HG03571 (cell line): Measurements from ENCODE around the gene OBSCN.

Source experiments
- ATAC-seq: cut with Tn5 transposase; IDR thresholded peaks from one replicate; pipeline ENCODE4 v1.9.1; 2021; ENCODE audit not compliant: unreplicated experiment

The OBSCN gene

GRCh38 chr1:228304225-228304624, 96.4 kb downstream of the OBSCN start:
- ATAC-seq = no peak

GRCh38 chr1:228304766-228305395, 97.0 kb downstream of the OBSCN start:
- ATAC-seq = no peak

GRCh38 chr1:228305721-228306152, 97.9 kb downstream of the OBSCN start:
- ATAC-seq = no peak

GRCh38 chr1:228306275-228307217, 98.7 kb downstream of the OBSCN start:
- no peak for ATAC-seq

- ATAC-seq = no peak
These were observed 99.6 kb downstream of the OBSCN start for GRCh38 chr1:228307218-228308023.

GRCh38 chr1:228308085-228308601, 100.3 kb downstream of the OBSCN start:
- ATAC-seq = no peak

GRCh38 chr1:228308628-228309325, 100.9 kb downstream of the OBSCN start:
- no peak for ATAC-seq

- no peak for ATAC-seq
These were observed 101.7 kb downstream of the OBSCN start for GRCh38 chr1:228309326-228310067.

GRCh38 chr1:228310162-228310792, 102.4 kb downstream of the OBSCN start:
- ATAC-seq = no peak

GRCh38 chr1:228311091-228311490, 103.2 kb downstream of the OBSCN start:
- no peak for ATAC-seq

GRCh38 chr1:228312136-228312764, 104.4 kb downstream of the OBSCN start:
- ATAC-seq = no peak

GRCh38 chr1:228313536-228314277, 105.9 kb downstream of the OBSCN start:
- no peak for ATAC-seq

- ATAC-seq = no peak
These were observed 106.4 kb downstream of the OBSCN start for GRCh38 chr1:228314315-228314657.

GRCh38 chr1:228314658-228315483, 107.0 kb downstream of the OBSCN start:
- no peak for ATAC-seq

- ATAC-seq = no peak
These were observed 107.7 kb downstream of the OBSCN start for GRCh38 chr1:228315484-228315944.

GRCh38 chr1:228315945-228316588, 108.2 kb downstream of the OBSCN start:
- ATAC-seq = no peak
